Measurements from ENCODE around the gene ZFP36L2.

Gene ZFP36L2

DNA sequence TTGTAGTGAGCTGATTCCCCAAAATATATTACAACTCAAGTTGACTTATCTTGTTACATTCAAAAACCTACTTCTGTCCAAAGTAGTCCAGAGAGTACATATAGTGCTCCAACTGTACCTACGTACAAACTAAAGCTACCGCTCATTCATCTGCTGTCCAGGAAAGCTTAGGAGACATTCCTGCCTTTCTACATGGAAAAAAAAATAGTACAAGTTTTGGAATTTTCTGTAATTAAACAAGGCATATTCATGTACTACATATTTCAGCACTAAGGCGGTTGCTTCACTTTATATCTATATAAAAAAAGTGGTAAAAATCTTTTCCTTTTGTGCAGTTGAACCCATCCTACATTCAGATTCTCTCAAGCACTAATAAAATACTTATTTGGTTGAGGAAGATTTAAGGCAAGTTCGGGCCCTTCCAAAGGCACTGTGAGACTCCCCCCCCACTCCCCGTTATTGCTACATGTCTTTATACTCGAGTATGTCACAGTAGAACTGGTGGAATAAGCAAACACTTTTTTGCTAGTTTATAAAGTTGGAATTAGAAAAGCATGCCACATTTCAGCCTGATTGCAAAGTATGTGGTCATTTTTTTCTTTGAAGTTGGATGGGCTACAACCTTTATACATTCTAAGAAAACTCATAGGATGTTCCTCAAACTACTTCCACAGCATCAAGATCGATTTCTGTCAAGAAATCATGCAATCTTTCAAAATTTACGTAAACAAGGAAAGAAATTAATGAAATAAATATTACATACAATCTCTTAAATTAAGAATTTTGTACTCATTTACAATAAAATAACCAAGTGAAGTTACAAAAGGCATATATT is 3.7 kb downstream of the ZFP36L2 start:
- DNase-seq, result no peak

DNA sequence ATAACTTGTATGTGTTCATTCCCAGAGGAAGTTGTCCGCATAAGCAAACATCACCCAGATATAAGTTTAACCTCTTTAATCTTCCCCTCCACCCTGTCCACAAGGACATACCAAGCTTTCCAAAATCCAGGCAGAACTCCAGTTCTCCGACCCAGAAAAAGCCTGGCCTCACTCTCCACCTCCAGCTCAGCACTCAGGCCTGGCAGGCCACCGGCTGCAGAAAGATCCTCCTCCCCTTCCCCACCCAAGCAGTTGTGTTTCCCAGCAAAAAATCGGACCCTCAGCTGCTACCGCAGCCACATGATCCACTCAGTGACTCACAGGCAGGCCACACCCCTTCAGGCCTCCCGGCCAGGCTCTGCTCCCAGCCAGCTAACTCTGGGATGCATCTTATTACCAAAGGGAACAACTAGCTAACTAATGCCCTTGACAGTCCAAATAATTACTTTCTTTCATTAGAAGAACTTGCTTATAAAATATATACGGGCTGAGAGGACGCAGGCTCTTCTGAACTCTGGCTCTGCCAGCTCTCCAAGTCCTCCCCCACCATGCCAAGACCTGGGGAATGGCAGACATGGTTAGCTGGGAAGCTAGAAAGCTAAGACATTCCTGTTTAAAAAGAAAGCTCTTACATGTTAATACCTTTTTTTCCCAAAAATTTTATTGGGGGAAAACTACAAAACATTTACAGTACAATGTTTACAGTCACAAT is 4.5 kb downstream of the ZFP36L2 start:
- peak; percentile 19 for DNase-seq

DNA sequence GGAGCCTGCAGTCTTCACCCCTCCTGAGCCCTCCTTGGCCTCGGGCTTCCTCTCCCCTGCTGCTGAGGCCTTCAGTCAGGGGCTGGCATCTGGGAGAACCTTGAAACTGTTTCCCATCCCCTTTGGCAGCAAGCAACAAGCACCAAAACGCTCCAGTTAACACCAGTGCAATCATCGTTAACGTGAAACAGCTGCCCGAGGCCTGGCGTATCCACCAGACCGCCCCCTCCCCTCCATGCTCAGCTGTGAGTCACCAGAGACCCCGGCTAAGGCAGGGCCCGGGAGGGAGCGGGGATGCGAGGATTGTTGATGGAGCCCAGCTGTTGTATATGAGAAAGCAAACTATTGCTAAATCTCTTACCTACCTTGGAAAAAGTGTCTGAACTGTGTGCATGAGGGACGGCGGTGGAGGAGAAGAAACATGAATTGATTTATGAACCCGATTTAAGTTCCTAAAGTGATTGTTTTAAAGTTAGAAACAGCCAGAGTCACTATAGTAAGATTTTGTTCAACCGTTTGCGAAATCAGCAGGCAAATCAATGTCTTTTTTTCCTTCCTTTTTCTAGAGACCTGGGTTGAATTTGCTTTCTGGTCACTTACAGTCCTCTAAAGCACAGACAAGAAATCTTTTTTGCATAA is 5.2 kb downstream of the ZFP36L2 start:
- no peak for DNase-seq

DNA sequence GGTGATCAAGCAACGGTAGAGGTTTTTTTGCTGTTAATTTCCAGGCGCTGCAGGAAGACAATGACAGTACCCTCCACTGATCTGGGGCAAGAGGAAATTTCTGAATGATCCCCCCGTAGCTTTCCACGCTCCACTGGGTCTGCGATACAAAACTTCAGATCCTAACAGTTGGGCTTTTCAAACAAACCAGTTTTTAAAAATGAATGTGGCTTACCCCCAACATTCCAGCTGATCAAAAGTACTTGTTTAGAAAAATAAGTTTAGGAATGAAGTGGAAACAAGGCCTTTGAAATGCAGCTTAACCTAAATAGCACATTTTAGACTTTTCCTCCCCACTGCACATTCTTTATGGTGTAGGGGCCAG is 5.7 kb downstream of the ZFP36L2 start:
- DNase-seq, result no peak

DNA sequence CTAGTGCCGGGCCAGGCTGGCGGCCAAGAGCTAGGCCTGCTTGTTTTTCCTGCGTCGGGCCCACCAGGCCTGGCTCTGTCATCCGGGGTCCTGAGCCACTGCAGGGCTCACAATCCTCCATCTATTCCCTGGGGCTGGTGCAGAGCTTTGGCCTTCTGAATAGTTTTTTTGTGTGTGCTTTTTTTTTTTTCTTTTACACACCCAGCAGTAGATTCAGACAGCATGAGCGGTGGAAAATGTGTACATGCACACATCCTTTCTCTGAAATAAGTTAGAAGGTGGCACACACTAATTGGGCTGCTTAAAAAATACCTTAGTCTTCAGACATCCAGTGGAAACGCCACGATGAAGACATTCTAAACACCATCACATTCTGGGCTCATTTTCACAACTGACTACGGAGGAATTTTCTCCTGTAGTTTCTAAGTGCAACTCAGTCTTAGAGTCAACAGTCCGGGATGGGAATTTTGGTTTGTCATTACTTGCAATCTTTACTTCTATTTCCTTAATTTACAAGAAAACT is 6.1 kb downstream of the ZFP36L2 start:
- DNase-seq, result no peak

DNA sequence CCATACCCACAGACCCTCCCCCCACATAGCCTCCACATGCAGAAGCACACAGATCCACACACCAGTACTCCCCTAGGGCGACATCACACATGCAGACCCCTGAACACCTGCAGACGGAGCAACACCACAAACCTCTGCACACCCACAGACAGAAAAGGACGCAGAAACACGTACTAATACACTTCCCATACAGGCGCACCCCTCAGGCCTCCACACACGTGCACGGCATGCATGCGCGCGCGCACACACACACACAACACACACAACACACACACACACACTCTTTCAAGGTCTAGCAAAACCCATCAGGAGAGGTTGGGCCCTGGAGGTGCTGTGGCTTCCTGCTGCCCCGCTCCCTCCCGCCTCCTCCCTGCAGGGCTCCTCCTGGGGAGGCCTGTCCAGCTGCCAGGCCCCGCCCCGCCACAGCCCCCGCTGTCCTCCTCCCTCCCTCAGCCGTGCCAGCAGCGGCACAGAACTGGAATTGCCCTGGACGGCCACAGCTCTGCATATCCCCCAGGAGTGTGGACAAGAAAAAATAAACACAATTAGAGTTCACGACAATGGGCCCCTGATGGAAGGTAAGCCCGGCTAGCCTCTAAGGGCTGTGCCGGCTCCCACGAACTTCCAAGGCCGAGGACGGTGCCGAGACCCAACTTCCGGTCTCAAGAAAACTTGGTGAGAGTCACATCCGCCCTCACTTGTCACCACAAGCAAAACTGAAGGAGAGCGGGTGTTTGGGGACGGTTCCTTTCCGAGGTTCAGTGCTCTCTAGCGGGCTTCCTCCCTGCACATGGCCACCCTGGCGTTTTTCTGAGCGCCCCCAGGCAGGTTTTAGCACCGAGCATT is 6.8 kb downstream of the ZFP36L2 start:
- DNase-seq, result peak; percentile 59

DNA sequence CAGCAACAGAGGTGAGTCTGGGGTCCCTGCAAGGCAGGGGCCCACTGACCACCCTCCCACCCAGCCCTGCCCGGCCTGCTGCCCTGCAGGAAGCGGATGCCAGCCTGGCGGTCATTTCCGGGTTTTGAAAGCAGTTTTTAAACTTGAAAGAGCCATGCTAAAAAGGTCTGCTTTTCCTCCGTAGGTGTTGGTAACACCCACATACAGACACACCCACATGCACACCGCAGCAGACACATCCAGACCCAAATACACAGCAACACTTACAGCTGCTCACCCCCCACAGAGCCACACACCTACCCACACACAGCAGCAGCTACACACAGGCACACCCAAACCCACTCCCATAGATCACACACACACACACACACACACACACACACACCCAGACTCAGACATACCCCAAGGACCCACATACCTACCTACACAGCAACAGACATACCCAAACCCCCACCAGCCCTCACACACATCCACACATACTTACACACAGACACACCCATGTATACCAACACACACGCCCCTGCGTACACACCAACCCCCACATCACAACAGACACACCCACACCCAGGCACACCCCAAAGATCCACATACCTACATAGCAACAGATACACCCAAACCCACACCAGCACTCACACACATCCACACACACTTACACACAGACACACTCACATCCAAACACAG is 7.6 kb downstream of the ZFP36L2 start:
- DNase-seq, result peak; percentile 60

DNA sequence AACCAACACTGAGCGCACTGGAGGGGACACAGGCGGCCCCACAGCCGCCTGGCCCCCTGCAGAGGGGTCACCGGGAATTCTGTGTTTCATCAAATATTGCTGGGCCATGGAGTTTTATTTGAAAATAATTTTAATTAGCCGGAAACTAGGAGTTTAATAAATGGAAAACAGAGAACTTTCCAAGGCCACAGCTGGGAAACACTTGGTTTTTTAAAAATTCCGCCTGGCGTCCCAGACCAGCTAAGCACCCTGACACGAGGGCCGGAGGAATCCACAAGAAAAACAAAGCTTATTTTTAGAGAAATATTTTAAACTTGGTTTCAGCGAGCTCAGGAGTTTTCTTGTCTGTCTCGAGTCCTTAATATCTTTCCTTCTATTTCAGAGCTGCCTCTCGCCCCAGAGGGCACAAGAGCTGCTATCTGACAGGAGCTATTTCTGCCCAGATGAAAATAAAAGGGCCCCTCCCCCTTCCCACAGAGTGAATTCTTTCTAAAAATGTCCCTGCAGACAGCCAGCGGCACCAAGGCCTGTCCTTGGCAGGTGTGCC is 8.2 kb downstream of the ZFP36L2 start:
- DNase-seq, result no peak

DNA sequence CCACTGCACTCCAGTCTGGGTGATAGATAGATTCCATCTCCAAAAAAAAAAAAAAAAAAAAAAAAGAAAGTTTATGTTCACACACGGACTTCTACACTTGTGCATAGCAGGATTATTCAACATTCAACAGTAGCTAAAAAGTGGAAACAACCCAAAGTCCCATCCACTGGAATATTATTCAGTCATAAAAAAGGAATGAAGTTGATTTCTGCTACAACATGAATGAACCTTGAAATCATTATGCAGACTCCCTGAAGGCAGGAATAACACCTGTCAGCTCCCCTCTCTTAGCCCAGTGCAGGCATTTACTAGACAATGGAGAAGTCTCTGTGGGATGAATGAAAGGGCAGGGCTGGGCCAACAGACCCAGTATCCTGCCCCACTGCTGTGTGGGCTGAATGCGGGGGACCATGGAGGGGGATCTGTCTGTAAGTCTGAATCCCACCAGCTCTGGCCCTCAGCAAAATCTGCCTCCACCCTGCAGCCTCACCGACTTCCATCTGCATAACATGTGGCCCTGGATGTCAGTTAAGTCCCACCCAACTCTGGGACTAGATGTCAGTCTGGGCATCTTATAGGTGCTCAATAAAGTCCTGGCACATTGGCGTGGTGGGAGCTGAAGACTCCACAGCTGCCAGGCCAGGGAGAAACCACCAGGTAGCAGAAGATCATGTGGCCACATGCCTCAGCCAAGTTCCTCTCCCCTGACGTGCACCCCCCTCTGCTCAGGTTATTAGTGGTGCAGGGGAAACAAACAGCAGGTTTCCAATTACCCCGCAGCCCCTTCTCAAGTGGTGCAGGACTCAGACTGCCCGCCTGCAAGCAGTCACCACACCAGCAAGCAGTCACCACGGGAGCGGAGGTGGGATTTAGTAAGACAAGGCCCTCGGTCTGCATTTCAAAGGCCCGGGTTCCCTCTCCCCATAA is 8.9 kb downstream of the ZFP36L2 start:
- no peak for DNase-seq

DNA sequence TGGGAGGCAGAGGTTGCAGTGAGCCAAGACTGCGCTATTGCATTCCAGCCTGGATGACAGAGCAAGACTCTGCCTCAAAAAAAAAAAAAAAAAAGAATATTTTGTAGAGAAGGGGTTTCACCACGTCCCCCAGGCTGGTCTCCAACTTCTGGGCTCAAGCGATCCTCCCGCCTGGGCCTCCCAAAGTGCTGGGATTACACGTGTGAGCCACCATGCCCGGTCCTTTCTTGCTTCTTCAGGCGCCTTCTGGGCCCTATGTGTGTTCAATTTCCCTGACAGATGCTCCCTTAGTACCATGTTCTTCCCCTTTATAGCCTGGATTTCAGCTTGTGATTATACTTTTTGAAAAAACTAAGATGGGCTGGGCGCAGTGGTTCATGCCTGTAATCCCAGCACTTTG is 9.8 kb downstream of the ZFP36L2 start:
- no peak for DNase-seq

DNA sequence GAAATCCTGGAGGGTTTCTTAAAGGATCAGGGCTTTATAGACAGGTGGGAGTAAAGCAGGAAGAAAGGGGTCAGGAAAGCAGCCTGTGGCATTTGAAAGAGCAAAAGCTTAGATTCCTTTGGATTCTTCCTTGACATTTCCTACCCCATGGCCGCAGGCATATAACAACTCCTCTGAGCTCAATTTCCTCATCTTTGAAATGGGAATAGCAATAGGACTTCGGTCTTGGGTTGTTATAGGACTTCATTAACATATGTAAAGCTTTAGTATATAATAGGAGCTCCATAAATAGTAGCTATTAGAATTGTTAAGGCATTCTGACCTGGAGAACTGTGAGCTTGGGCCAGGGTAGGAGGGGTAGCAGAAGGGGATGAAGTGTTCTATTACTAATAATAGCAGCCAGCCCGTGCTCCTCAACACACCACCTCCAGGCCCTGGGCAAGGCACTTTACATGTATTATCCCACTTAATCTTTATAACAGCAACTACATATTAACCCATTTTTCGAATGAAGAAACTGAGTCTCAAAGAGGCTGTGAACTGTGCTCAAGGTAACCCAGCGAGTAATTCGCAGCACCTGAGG is 10.6 kb downstream of the ZFP36L2 start:
- no peak for DNase-seq

DNA sequence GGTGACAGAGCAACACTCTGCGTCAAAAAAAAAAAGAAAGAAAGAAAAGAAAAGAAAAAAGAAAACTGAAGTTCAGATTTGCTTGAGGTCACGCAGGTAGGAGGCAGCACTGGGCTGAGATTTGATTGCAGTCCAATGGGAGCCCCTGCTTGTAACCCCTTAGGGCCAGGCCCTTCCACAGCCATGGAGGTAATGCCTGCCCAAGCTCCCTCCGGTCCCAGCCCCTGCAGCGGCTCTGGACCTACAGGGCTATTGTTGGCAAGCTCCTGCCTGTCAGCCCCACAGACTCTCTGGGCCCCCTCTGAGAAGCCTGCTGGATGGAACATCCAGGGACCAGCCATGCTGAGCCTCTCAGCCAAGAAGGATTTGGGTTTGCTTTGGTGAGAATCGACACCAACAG is 12.2 kb downstream of the ZFP36L2 start:
- DNase-seq, result no peak

DNA sequence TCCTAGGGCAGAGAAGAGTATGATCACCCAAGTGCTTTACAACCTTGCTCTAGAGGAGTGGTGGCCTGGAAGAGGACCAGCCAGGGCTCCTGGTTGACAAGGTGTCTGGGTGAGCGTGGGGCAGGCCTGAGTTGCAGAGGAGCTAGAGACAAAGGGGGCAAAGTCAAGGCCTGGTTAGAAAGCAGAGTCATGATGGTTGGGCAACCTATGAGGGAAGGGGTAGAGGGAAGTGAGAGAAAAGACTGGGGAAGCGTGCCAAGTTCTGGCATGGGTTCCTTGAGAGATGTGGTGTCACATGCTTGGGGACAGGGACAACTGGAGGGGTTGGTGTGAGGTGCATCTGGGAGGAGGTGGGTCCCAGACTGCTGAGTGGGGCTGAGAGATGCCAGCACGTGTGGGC is 13.5 kb downstream of the ZFP36L2 start:
- DNase-seq, result no peak

DNA sequence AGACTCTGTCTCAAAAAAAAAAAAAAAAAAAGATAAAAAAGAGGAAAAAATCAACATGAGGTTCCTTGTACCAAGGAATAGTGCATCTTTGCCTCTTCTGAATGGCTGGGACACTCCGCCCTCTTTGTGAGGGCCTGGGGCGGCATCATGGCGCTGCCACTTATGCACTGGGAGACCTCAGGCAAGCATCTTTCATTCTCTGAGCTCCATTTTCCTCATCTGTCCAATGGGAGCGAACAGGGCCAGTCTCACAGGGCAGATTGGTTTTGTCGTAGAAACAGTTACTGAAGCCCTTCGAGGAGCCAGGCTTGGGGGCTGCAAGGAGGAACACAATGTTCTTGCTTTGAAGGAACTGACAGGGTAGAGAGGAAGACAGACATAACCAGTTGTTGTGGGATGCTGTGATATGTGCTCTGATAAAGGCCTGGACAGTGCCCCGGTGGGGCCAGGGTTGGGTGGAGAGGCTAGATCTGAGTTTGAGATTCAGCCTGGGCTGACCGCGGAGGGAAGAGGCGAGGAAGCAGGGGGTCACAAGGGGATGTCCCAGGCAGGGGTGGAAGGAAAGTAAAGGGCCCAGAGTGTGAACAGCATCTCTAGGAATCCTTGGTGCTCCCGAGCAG is 14.1 kb downstream of the ZFP36L2 start:
- no peak for DNase-seq

DNA sequence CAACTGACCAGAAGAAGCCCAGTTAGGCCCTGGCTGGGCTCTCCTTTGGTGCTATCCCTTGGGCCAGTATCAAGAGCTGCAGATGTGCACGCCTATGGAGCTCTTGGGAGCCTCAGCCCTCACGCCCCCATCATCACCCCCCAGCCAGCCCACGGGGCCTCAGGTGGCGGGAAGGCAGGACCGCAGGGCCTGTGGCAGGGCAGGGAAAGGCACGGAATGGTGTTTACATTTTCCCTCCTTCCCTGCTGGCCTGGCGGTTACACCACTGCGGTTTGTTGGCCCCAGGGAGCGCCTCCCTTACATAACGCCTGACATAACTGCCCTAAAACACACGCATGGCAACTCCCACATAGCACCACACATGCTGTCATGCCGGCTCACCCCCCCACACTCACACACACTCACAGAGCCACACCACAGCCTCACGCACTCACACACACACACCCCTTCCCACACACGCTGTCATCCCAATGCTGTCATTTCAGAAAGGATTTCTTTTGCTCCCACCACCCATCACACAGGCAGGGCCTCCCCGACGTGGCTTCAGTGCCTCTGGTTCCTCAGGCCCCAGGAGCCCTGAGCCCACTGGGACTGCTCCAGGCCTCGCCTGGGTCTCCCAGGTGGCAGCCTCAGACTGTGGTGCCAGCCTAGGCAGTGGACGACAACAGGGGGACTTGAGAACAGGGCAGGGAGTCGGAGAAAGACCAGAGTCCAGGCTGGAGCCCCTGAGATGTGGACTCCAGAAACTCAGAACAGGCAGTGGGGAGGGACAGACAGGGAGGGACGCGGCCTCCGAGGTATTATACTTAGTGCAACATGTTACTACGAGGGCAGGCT is 15.7 kb downstream of the ZFP36L2 start:
- no peak for DNase-seq

DNA sequence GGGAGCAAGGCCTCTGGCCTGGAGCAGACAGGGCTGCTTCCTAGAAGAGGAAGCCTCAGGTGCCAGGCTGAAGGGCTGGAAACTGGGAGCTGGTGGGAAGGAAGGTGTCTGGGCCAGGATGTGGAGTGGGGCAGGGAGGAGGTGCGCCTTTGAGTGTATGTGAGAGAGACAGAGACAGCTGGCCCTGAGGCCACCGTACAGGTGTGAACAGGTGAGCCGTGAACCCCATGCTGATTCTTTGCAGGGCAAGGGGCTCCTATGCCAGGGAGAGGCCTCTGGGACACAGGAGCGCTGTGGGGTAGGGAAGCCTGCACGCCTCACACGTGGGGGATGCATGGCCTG is 16.3 kb downstream of the ZFP36L2 start:
- DNase-seq, result no peak

DNA sequence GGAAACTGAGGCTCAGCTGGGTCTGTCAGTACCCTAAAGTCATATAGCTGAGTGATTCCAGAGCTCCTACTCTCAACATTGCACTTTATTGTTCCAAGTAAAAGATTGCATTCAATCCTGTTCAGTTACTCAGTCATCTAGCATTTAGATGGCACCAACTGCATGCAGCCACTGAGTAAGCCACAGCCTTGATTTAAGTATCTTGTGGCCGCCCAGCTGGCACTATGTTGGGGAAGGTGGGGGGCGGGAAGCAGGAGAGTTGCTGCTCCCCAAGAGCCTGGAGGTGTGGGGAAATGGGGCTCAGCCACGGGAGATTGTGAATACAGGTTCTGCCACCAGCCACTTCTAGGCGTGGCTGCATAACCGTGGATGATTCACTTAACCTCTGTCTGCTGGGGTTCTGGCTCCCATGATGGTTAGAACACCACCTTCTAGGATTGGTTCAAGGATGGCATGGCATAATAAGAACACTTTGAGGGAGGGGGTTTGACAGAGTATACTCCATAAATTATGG is 17.1 kb downstream of the ZFP36L2 start:
- DNase-seq, result no peak

DNA sequence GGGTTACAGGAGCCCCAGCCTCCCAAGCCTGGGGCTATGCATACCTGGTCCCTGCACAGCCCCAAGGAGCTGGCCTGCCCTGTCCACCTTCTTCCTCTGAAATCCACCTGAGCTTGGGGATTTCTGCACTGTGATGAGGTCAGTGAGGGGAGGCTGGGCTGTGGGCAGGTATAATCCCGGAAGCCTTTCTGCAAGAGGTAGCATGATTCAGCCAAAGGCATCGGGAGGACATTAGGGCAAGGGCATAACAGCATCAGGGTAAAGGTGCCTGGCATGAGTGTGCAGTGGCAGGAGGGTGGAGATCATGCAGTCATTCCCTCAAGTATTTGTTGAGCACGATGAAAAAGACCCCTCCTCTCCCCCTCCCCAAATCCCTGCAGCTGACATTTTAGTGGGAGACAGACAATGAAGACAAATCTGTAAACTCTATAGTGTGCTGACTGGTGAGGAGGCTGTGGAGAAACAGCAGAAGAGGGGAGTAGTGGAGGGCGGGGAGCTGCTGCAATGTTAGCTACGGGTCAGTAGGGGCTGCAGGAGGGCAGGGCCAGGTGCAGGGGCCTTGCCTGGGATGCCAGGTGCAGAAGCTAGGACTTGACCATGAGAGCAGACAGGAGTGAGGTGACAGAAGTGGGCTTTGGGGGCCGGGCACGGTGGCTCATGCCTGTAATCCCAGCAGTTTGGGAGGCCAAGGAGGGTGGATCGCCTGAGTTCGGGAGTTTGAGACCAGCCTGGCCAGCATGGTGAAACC is 18.7 kb downstream of the ZFP36L2 start:
- DNase-seq, result no peak
